Stimulated activated CD8-positive, alpha-beta memory T cell treated with anti-CD3 and anti-CD28 coated beads, Interleukin-4, amount 100 ng/mL, for 4 hours (primary cell): ENCODE results near the gene RPS6KA2.

Source experiments
- DNase-seq, 2 donors: peaks; one replicate each; pipeline ENCODE4 v3.0.0-alpha.2; 2020; ENCODE audit warnings: low read depth in 2 of 2, low spot score in 1 of 2

The RPS6KA2 gene

DNA sequence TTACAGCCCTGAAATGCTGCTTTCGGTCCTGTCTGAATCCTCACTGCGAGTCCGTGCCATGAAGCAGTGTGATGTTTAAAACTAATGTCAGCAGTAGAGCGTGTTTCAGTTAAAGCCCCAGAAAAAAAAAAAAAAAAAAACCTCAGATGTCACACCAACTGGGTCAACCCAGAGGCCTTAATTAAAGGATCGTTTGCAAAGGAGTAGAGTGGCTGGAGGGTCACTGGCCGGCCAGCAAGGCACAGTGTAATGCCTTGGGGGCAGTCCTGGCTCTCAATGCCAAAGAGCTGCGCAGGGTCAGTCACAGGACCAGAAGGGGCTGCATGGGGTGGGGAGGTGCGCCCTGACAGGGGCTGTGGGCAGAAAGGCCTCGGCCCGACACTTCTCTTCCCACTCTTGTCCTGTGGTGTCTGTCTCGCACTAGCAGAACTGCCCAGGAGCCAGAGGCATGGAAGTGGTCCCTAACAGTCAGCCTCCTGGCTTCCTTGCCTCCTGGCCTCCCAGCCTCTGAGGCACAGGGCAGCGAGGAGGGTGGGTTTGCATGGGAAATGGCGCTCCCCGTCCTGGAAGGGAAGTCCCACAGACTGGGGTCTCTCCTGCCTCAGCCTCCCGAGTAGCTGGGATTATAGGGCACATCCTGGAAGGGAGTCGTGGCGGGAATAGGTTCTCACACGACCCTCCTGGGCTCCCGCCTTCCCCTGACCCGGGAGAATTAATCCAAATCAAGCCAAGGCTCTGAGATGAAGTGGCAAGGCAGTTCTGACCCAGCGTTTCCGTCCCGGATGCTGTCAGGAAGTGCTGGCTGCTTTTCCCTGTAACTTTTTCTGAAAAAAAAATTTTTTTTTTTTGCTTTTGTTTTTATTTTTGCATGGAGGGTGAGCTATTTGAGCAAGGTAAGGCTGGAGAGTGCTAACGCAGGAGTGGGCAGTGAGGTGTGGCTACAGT is 190.6 kb downstream of the RPS6KA2 start:
- DNase-seq: no peak

- peak in 1 of 2 donors; percentile 24 for DNase-seq
Measured at GRCh38 chr6:166435574-166435973, 191.5 kb downstream of the RPS6KA2 start.

GRCh38 chr6:166434336-166434735 is 192.7 kb downstream of the RPS6KA2 start:
- DNase-seq: no peak

DNA sequence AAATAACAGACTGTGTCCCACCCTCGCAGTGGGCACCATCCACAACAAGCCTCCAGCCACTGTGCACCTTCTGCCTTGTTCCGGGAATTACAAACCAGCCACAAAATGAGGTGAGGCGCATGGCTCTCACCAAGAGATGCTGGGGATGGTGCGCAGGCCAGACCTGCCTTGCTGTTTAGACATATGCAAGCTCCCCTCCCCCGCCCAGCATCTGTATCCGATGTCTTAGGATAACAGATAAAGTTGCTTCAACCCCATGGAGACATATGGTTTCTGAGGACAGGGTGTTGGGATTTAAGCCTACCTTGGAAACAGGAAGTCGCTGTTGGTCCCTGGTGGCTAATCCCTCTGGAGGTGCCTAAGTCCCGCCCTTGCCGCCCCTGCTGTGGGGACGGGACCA is 194.0 kb downstream of the RPS6KA2 start:
- DNase-seq: no peak

GRCh38 chr6:166430269-166430668 is 196.8 kb downstream of the RPS6KA2 start:
- no peak for DNase-seq

GRCh38 chr6:166424431-166424830 is 202.6 kb downstream of the RPS6KA2 start:
- DNase-seq: no peak

DNA sequence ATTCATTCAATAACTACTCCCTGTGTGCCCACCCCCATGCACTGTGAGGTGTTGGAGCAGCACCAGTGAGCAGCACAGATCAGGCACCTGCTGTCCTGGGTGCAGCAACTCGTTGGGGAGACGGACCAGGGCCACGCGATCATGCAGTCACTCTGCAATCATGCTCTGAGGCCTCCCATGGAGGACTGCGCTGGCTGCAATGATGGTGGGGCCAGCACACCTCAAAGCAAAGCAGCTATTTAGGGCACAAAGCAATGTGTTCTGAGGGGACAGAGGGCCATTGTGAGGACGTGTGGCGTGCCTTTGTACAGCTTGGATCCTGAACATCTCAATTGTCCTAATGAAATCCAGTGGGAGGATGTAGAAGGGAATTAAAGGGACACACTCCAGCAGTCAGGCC is 203.3 kb downstream of the RPS6KA2 start:
- DNase-seq: no peak

- no peak for DNase-seq
Measured at GRCh38 chr6:166423051-166423745, 203.9 kb downstream of the RPS6KA2 start.

DNA sequence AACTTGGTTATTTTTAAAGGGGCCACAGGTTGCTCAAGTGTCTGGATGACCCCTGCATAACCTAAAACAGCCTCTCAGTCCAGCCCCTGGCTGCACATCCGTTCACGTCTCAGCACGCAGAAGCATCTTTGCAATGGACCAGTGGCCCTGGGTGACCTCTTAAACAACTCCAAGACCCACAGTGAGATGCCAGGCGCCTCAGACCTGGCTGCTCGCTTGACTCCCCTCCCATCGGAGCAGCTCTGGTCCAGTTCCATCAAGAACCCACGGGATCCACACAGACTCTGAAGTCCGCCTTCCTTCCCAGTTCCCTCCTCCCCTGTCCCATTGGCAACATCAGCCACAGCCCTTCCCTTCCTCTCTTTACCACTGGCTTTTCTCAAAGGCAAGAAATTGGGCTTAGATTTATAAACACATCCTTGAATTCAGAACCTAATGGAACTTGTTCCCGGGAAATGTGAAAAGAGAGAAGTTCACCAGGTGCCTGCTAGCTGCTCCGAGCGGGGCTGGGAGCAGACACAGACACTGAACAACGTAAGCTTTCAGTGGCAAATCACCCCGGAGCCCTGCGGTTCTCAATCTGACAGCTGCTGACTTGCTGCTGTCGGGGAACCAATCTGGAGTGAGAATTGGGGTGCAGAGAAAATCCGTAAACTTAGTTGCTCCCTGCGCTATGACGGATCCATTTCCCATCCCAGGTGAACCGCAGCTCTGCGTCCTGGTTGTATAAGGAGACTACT is 204.7 kb downstream of the RPS6KA2 start:
- no peak for DNase-seq

GRCh38 chr6:166420351-166420750 is 206.7 kb downstream of the RPS6KA2 start:
- DNase-seq: no peak

GRCh38 chr6:166419717-166420116 is 207.3 kb downstream of the RPS6KA2 start:
- DNase-seq: no peak

DNA sequence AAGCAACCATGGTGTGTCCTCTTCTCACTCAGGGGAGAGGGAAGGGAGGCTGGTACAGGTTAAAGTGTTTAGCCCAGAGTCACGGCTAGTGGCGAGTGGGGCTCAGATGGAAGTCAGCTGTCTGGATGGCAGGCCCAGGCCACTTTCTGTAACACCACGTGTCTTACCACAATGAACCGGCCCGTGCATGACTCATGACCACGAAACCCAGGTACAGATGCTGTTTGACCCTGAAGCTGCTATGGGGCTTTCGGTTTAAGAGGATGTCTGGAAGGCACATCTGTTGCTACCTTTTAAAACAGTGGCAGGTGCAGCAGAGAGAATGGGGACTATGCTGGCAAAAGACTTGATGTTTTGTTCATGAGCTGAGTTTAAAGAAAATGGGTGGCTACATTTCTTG is 207.8 kb downstream of the RPS6KA2 start:
- peak in 1 of 2 donors; percentile 49 for DNase-seq

GRCh38 chr6:166418691-166419143 is 208.3 kb downstream of the RPS6KA2 start:
- DNase-seq: no peak

DNA sequence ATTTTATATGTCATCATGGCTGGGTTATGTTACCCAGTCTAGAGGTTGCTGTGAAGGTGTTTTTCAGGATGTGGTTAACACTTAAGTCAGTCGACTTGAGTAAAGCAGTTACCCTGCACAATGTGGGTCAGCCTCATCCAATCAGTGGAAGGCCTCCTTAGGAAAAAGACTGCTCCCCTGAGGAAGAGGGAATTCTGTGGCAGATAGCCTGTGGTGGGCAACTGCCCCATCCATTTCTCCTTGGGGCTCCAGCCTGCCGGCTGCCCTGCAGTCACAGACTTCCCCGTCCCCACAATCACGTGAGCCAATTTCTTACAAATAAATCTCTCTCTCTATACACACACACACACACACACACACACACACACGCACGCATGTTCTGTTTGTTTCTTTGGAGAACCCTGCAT is 209.8 kb downstream of the RPS6KA2 start:
- DNase-seq: no peak

DNA sequence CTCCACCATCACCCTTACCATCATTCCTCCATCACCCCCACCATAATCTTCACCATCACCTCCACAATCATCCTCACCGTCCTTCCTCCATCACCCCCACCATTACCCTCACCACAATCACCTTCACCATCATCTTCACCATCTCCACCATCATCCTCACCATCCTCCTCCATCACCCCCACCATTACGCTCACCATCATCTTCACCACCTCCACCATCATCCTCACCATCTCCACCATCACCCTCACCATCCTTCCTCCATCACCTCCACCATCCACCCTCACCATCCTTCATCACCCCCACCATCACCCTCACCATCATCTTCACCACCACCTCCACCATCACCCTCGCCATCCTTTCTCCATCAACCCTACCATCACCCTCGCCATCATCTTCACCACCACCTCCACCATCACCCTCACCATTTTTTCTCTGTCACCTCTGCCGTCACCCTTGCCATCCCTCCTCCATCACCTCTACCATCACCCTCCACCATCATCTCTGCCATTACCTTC is 211.2 kb downstream of the RPS6KA2 start:
- no peak for DNase-seq

DNA sequence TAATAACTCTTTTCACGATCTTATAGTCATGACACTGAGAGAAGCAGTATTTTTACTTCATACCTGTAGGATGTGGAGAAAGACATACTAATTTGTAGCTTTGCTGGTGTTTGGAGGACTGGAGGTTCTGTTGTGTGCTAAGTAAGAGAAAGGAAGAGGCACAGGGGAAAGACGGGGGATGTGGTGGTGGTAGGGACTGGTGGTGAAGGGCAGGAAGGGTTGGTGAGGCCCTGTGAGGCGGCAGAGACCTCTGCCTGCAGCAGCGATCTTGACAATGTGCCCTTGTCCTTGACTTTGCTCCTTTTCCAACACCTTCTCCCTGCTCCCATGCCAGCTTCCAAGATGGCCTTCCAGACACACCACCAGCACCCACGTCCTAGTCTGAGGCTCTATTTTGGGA is 211.7 kb downstream of the RPS6KA2 start:
- DNase-seq: no peak

- DNase-seq: peak in 1 of 2 donors; percentile 28
Measured at GRCh38 chr6:166413491-166413951, 213.5 kb downstream of the RPS6KA2 start.

- no peak for DNase-seq
Measured at GRCh38 chr6:166412911-166413384, 214.1 kb downstream of the RPS6KA2 start.

GRCh38 chr6:166412156-166412910 is 214.7 kb downstream of the RPS6KA2 start:
- DNase-seq: no peak

DNA sequence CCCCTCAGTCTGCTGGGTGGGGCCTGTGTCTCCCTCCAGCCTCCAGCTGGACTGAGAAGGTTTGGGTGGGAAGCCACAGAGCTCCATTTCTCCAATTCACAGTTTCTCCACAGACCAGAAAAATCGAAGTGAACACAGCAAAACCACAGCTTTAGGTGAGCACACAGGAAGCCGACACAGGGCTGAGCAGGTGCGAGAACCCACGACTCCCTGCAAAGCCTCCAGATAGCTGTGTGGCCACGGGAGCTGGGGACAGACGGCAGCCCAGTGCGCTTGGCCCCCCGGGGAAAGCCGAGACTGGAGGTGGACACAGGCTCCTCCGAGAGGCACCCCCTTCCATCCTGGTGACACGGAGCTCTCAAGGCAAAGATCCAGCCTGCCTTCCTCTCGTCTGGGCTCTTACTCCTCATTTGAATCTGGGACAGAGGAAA is 215.3 kb downstream of the RPS6KA2 start:
- no peak for DNase-seq
